HG03095 (cell line): ENCODE data around the gene SMC4.

Experiments used
- ATAC-seq: cut with Tn5 transposase; IDR thresholded peaks from one replicate; pipeline ENCODE4 v1.9.1; 2021; ENCODE audit warnings: moderate library complexity; ENCODE audit not compliant: unreplicated experiment

The SMC4 gene

DNA sequence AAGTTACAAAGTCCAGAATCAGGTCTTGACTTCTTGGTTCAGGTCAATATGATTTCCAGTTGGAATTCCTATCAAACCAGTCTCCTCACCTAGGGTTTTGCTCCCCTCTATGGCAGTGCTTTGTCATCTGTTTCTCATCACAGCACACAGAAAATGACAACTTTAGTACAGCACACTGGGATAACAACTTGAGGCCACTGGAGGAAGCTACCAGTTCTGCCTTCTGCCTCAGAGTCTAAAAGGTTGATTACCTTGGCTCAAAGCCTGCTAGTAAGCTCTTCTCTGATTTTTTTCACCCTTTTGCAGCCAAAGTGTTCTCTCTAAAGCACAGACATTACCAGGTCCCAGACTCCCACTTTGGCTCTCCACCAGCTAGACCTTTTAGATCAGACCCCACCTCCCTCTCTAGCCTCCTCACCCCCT is 75.0 kb downstream of the SMC4 start:
- no peak for ATAC-seq

DNA sequence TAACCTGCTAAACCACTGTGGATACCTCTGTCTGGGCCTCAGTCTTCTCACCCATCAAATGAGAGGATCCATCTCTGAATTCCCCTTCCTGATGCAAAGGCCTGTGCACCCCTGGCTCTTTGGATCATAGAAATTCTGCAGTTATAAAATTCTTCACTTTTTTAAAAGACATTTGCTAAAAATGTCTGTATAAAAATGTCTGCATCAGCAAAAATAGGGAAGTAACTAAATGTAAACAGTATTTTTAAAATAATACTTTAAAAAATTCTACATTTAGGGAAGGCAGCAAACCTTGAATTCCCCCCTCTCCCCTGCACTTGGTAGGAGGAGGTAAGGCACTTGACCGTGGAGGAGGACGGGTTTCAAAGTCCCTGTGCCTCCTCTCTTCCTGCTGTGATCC is 75.7 kb downstream of the SMC4 start:
- no peak for ATAC-seq

DNA sequence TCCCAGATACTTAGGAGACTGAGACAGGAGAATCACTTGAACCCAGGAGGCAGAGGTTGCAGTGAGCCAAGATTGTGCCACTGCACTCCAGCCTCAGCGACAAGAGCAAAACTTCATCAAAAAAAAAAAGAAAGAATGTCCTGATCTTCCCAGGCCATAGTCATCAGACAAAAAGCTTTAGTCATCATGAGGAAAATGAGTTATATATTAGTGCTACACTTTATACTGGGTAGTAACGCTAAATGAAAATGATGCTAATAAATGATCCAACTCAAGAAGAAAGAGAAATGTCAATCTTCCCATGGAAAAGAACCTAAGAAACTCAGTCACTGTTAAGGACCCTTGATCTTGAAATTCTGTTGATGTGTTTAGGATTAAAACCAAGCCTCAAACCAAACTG is 76.4 kb downstream of the SMC4 start:
- no peak for ATAC-seq

DNA sequence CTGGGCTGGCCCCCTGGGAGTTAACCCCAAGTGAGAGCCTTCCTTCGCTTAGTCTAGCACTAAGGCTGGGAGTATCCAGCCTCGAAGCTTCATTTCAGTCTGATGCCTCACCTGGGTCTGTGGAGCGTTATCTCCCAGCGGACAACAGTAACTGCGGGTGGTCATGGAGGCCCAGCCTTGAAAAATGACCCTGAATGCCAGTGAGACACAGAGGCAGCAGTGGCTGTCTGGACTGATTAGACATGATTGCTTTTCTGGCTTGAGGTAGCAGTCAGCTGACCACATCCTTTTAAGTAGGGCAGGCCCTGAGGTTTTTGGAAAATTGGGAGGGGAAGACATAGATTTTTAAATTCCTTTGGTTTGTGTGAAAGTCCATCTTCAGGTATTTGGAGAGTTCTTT is 78.3 kb downstream of the SMC4 start:
- no peak for ATAC-seq

DNA sequence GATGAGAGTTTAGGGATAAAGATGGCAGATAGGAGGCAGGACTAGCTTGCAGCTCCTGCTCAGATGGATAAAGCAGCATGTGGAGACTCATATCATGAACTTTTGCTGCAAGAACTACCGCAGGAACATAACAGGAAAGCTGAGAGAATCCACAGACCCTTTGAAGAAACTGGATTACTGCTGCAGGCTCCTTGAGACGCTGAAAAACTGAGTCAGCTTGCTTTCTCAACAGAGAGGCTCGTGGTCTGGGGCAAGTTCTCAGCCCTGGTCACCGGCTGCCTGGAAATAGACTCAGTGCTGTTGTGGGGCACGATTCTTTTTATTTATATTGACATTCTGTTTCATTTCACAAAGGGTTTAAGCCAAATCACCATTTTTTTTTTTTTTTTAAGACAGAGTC is 78.9 kb downstream of the SMC4 start:
- no peak for ATAC-seq

DNA sequence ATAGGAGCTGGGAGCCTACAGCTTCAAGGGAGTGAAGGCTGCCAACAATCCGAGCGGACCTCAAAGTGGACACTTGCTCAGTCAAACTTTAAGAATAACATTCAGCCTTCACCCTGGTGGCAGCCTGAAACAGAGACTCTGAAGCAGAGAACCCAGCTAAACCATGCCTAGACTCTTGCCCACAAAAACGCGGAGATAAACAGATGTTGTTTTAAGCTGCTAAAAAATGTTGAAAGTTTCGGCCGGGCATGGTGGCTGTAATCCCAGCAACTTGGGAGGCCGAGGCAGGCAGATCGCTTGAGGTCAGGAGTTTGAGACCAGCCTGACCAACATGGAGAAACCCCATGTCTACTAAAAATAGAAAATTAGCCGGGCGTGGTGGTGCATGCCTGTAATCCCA is 79.9 kb downstream of the SMC4 start:
- ATAC-seq = no peak

DNA sequence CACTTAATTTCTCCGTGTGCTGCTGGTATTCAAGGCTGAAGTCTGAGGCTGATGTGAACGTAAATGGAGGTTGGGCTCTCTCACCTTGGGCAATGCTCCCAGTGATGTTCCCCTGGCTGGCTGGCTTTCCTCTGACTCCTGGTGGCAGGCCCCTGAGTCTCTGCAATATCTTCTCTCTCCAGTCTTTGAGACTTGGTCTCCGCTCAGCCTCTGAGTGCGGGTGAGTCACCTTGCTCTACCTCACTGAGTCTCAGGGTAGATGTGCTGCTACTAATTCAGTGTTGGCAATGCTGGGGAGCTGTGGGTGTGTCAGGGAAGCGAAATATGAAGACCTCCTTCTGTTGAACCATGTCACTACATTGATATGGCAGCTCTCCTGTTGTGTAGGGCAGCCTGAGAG is 81.5 kb downstream of the SMC4 start:
- ATAC-seq = no peak

DNA sequence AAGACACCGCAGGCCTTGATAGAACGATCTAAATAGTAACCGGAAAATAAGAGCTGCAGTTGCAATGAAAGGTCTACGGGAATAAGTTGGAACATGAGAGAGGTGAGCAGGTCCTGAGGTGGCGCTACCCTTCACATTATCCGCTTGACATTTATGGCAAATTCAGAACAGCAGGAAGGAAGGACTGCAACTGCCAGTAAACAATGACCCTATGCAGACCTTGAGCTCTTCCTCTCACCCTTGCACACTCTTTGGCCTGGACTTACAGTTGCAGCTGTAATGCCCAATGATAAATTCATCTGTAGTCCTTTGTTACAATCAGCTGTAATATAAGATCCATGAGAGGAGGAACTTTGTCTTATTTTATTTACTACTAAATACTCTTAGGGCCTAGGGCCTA is 82.4 kb downstream of the SMC4 start:
- ATAC-seq = no peak

DNA sequence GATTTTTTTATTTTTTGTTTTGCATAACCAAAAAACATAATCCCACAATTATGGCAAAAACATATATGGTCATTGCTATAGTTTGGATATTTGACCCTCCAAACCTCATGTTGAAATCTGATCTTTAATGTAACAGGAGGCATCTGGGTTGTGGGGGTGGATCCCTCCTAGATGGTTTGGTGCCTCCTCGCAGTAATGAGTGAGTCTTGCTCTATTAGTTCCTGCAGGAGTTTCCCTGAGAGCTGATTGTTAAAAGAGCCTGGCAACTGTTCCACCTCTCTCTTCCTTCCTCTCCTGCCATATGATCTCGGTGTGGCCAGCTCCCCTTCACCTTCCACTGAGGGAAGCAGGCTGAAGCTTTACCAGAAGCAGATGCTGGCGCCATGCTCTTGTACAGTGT is 83.3 kb downstream of the SMC4 start:
- no peak for ATAC-seq
